Skin epidermis (tissue), 12 donors: ENCODE data around the gene TGFBR1.

ENCODE experiments used
- H3K27ac ChIP-seq, 21 experiments: fragments of 200-600 bp; sonication (generic) in 11 of 21; one replicate each; pipeline ENCODE4 v1.5.0; 2020; ENCODE audit warnings: mild to moderate bottlenecking in 3 of 21, inconsistent platforms in 2 of 21, moderate library complexity in 2 of 21
- H3K4me3 ChIP-seq, 7 experiments: fragments of 200-600 bp; sonication (generic) in 2 of 7; one replicate each; pipeline ENCODE4 v1.5.0; 2020; ENCODE audit warnings: inconsistent platforms in 2 of 7, mild to moderate bottlenecking in 2 of 7, moderate library complexity in 1 of 7

TGFBR1 gene

GRCh38 chr9:99201603-99202002, 96.7 kb downstream of the TGFBR1 start:
- Histone ChIP-seq H3K27ac (no peak overlapping the region), H3K4me3 (no peak overlapping the region)
